Astrocyte of the cerebellum (primary cell): ENCODE results near the gene PARD6G.

Source experiments
- DNase-seq: peaks from one replicate; pipeline ENCODE4 v3.0.0-alpha.2; 2011; ENCODE audit warnings: low read depth
- H3K4me3 ChIP-seq: 2 replicates; pipeline ENCODE4 v1.5.1; 2011; ENCODE audit warnings: mild to moderate bottlenecking, low read depth, low read length, moderate library complexity
- in situ Hi-C: cut with HindIII; loops from 2 replicates; pipeline ENCODE4 v1.10.0; 2017; ENCODE audit warnings: low sequenced_read_pairs
- TF ChIP-seq, protein P1 (sequence below): IDR thresholded peaks from 2 replicates; pipeline ENCODE4 v1.5.1; 2012; ENCODE audit warnings: low read length, low read depth, moderate library complexity, mild to moderate bottlenecking; ENCODE audit errors: missing control alignments

The PARD6G gene

DNA sequence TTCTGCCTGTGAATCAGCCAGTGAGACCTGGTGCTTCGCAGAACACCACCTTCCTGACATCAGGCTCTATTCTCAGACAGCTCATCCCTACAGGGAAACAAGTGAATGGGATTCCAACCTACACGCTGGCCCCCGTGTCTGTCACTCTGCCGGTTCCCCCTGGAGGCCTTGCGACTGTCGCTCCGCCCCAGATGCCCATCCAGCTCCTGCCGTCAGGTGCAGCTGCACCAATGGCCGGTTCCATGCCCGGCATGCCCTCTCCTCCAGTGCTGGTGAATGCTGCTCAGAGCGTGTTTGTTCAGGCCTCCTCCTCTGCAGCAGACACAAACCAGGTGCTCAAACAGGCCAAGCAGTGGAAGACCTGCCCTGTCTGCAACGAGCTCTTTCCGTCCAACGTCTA lies 110.2 kb downstream of the PARD6G start:
- no peak for DNase-seq
- TF ChIP-seq, protein P1, sequence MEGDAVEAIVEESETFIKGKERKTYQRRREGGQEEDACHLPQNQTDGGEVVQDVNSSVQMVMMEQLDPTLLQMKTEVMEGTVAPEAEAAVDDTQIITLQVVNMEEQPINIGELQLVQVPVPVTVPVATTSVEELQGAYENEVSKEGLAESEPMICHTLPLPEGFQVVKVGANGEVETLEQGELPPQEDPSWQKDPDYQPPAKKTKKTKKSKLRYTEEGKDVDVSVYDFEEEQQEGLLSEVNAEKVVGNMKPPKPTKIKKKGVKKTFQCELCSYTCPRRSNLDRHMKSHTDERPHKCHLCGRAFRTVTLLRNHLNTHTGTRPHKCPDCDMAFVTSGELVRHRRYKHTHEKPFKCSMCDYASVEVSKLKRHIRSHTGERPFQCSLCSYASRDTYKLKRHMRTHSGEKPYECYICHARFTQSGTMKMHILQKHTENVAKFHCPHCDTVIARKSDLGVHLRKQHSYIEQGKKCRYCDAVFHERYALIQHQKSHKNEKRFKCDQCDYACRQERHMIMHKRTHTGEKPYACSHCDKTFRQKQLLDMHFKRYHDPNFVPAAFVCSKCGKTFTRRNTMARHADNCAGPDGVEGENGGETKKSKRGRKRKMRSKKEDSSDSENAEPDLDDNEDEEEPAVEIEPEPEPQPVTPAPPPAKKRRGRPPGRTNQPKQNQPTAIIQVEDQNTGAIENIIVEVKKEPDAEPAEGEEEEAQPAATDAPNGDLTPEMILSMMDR: no peak
- in situ Hi-C loops: no loop called here
- H3K4me3 ChIP-seq: no peak overlapping the region

DNA sequence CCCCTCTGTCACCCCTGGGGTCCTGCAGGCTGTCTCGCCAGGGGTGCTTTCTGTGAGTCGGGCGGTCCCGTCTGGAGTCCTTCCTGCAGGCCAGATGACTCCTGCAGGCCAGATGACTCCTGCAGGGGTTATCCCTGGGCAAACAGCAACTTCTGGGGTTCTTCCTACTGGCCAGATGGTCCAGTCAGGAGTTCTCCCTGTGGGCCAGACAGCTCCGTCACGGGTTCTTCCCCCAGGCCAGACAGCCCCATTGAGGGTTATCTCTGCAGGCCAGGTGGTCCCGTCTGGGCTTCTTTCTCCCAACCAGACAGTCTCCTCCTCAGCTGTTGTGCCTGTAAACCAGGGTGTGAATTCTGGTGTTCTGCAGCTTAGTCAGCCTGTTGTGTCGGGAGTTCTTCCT lies 110.6 kb downstream of the PARD6G start:
- TF ChIP-seq, protein P1: no peak
- H3K4me3 ChIP-seq: no peak overlapping the region
- no peak for DNase-seq
- in situ Hi-C loops: no loop called here

DNA sequence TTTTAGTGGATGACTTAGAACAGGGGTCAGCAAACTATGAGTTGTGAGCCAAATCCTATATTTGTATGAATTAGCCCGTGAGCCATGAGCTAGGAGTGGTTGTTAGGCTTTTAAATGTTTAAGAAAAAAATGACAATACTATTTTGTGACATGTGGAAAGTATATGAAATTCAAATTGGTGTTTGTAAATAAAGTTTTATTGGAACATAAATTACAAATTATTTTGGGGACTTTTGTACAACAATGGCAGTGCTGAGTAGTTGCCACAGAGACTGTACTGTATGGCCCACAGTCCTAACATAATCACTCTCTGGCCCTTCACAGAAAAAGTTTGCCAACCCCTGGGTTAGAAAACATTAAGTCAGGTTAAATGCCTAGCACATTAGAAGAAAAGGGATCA lies 112.2 kb downstream of the PARD6G start:
- in situ Hi-C loops: no loop called here
- no peak for DNase-seq
- TF ChIP-seq, protein P1: no peak
- no peak overlapping the region for H3K4me3 ChIP-seq

DNA sequence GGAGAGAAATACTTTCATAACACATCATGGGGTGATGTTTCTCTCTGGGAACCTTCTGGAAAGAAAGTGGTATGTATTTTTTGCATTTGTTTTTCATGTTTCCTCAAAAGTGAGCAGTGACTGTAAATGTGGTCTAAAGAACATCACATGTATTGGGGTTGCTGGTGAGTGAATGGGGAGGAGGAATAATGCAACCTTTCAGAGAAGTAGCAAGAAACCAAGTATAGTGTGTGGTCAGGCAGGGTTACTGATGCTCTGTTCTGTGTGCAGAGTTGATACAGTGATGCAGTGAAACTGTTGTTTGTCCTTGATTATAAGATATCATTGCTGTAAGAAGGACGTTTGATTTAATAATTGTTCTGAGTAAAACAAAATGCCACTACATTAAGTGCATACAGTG lies 114.2 kb downstream of the PARD6G start:
- TF ChIP-seq, protein P1: no peak
- DNase-seq: no peak
- no peak overlapping the region for H3K4me3 ChIP-seq
- in situ Hi-C loops: no loop called here

DNA sequence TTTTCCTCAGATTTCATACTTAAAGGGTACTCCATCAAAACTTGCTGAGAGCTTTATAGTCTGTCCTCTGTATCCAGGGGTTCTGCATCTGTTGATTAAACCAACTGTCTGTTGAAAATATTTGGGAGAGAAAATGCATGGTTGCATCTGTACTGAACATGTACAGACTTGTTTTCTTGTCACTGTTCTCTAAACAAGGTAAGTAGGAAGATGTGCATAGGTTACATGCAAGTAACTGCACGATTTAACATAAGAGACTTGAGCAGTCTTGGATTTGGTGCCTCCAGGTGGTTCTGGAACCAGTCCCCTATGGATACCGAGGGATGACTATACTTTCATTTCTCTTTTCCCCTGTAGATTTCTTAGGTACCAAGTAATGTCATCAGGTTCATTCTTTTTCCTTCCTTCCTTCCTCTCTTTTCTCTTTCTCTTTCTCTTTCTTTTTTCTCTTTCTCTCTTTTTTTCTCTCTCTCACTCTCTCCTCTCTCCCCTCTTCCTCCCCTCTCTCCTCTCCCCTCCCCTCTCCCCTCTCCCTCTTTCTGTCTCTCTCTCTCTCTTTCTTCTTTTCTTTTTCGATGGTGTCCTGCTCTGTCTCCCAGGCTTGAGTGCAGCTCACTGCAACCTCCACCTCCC lies 115.0 kb downstream of the PARD6G start:
- TF ChIP-seq, protein P1: no peak
- no peak overlapping the region for H3K4me3 ChIP-seq

DNA sequence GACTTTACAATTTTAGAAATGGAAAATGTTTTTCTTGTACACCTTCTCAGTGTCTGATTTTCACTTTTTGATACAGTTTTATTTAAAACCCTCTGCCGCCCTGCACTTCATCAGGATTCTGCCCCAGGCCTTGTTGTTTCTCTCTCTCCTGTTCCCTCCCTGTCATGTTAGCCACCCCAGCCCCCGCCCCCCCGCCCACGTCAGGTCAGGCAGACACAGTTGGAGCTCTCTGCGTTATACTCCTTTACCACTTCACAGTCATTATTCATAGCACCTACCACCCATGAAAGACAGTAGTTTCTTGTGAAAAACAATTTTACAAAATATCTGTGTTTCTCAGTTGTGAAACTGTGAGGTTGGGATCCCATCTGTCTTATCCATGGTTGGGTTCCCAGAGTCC lies 116.8 kb downstream of the PARD6G start:
- in situ Hi-C loops: no loop called here
- TF ChIP-seq, protein P1: no peak
- no peak overlapping the region for H3K4me3 ChIP-seq
- no peak for DNase-seq

More for the DNA sequence above, 115.0 kb downstream of the PARD6G start:
- in situ Hi-C loops: no loop called here
- no peak for DNase-seq
